HG02610 (cell line): ENCODE data around the gene LBHD1.
"Not testable (repeated sequence)": the region's sequence is repeated elsewhere in the genome, so short reads cannot be mapped to it uniquely, and the experiment has no call there.

Source experiments
- ATAC-seq: cut with Tn5 transposase; IDR thresholded peaks from one replicate; pipeline ENCODE4 v1.9.1; 2021; ENCODE audit warnings: mild to moderate bottlenecking, moderate library complexity; ENCODE audit not compliant: unreplicated experiment

LBHD1 gene

GRCh38 chr11:62694455-62695167 lies 22.5 kb upstream of the LBHD1 start:
- ATAC-seq: no peak

GRCh38 chr11:62693624-62694023 lies 21.6 kb upstream of the LBHD1 start:
- ATAC-seq: not testable (repeated sequence)

GRCh38 chr11:62689421-62690183 lies 17.5 kb upstream of the LBHD1 start, which contains the start of gene LRRN4CL:
Gene LRRN4CL (minus strand): TSS chr11:62689530. CDS start chr11:62688508, 1,022 bp downstream.
- ATAC-seq: no peak

DNA sequence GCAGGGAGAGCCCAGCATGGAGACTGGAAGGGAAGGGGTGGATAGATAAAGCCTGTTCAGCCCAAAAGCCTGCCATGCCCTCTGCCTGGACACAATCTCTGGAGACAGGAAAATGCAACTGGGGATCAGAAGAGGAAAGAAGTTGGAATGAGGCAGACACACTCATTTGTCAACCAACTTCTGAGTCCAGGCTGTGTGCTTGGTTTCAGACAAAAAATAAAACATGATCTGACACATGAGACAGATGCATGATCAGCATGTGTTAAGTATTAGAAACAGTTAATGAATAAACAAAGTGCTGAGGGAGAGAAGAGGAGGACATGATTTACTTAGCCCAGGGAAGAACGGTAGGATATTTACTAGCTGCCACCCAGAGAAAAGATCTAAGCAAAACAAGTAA lies 16.4 kb upstream of the LBHD1 start:
- no peak for ATAC-seq

DNA sequence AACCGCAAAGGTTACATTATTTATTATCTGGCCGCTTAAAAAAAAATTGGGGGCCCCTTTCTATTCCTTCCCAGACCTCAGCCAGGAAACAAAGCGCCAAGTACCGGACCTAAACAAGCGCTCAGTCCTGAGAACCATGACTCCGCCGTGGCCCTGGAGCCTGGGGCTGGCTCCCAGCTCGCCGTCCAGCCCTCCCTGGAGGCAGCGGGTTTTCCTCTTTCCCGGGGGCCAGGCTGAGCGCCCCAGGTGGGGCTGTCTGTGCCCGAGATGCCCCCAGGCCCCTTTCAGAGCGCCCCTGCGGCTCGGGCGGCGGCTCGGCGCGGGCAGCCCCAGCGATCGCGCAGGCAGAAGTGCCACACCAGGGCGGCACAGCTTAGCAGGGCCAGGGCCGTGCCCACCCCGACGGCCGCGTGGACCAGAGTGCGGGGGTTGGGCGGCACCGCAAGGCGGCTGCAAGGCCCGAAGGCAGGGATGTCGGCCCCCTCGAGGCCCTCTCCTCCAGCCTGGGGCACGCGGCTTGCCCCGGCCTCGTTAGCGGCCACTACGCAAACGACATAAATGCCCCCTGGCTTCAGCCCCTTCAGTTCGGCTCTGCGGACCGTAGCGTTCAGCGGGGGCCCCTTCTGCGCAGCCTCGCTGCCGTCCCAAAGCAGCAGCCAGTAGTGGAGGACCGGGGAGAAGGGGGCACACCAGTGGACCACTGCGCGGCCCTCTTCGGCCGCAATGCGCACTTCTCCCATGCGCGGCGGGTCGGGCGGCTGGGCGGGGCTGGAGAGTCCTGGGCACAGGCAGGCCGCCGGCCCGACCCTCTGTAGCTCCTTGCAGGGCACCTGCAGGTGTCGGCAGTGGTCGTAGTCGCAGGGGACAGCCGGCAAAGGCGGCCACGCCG lies 15.7 kb upstream of the LBHD1 start:
- no peak for ATAC-seq

GRCh38 chr11:62682518-62682917 lies 10.5 kb upstream of the LBHD1 start:
- ATAC-seq: no peak

- no peak for ATAC-seq
Measured at GRCh38 chr11:62680825-62681240, 8.8 kb upstream of the LBHD1 start.

GRCh38 chr11:62678770-62679696 lies 7.0 kb upstream of the LBHD1 start, which contains the start of gene UBXN1:
Gene UBXN1 (minus strand): TSS chr11:62679073. CDS start chr11:62678923, 150 bp downstream.
- ATAC-seq: peak; percentile 65

- no peak for ATAC-seq
Measured at GRCh38 chr11:62678433-62678769, 6.3 kb upstream of the LBHD1 start.

- ATAC-seq: no peak
Measured at GRCh38 chr11:62677714-62678113, 5.6 kb upstream of the LBHD1 start.

DNA sequence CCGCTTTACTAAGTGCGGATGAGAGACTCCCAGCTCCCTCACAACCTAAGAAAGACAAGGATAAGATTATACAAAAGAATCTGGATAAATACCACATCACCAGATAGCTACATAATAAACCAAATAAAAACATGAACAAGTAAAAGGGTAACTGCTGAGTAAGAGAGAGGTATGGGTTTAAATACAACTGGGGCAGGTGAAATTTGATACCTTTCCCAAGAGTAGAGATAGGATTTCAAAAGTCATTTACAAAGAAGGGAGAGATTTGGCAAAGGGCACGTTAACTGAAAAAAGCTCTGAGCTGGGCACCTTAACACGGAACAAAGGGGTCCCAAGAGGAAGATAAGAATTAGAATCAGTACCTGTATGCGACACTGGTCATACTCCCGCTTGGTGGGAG lies 5.1 kb upstream of the LBHD1 start:
- ATAC-seq: no peak

- no peak for ATAC-seq
Measured at GRCh38 chr11:62676698-62677097, 4.6 kb upstream of the LBHD1 start.

GRCh38 chr11:62675415-62675814 lies 3.3 kb upstream of the LBHD1 start:
- ATAC-seq: not testable (repeated sequence)

DNA sequence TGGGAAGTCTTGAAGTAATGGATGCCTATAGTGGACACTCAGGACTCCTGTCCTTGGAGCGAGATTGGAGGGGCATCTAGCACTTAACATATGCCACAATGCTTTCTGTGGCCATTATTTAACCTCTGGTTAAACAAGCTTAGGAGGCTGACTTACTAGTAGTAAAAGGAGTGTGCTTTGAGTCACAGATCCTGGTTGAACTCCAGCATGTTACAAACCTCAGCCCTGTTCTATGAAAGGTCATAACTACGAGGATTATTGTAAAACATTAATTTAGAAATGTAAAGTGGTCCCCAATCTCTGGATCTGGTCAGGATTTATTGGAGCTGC lies 1.1 kb upstream of the LBHD1 start:
- ATAC-seq: no peak

- no peak for ATAC-seq
Measured at GRCh38 chr11:62671236-62671607, 845 bp downstream of the LBHD1 start.

- no peak for ATAC-seq
Measured at GRCh38 chr11:62669420-62670161, 2.5 kb downstream of the LBHD1 start.

DNA sequence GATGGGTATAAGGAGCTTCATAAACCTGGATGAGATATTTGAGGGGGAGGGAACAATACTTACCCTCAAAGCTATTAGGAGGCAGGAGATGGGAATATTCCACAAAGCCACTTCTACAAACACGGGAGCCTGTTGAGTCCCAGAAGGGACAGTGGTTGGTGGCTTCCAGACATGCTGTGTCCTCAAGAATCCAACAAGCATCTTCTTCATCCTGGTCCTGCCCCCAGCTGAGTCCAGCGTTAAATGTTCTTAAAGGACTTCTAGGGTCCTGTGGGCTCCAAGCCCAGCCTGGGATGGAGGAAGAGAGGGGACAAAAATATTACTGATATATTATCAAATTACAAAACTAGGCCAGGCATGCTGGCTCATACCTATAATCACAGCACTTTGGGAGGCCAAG lies 4.6 kb downstream of the LBHD1 start:
- no peak for ATAC-seq

- no peak for ATAC-seq
Measured at GRCh38 chr11:62666259-62666926, 5.7 kb downstream of the LBHD1 start.

DNA sequence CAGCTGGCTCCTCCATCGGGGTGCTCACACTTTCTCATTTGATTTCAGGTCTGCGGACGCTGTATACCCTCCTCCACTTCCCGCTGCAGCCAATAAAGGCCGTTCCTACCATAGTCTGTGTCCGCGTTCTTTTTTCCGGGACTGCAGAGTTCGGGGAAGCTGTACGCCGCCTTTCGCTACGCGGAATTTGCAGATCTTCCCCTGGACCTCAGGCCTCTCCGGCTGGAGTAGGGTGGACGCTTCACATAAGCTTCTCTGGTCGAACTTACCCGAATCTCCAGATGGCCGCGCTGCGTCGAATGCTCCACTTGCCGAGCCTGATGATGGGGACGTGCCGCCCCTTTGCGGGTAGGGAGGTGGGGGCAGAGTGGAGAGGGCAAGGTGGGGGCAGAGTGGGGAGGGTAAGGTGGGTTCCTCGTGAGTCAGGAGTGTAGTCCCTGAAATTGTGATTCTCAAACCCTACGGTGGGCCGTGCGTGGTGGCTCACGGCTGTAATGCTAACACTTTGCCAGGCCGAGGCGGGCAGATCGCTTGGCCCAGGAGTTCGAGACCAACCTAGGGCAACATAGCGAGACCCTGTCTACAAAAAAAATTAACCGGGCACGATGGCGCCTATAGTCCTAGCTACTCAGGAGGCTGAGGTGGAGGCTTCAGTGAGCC lies 6.3 kb downstream of the LBHD1 start:
- peak; percentile 20 for ATAC-seq
